Measurements from ENCODE around the gene SLC6A4. TPM values are rescaled to one million over a fixed set of nuclear protein-coding genes. Genes with fewer than 3 reads are reported as not detected.
A peak's percentile ranks its signal among the peaks of the same experiment; 100 is the strongest.
"Not testable (repeated sequence)": the region's sequence is repeated elsewhere in the genome, so short reads cannot be mapped to it uniquely, and the experiment has no call there.

The SLC6A4 gene
- total RNA-seq, 1 donor from 2014 or later, result under 0.01 TPM

DNA sequence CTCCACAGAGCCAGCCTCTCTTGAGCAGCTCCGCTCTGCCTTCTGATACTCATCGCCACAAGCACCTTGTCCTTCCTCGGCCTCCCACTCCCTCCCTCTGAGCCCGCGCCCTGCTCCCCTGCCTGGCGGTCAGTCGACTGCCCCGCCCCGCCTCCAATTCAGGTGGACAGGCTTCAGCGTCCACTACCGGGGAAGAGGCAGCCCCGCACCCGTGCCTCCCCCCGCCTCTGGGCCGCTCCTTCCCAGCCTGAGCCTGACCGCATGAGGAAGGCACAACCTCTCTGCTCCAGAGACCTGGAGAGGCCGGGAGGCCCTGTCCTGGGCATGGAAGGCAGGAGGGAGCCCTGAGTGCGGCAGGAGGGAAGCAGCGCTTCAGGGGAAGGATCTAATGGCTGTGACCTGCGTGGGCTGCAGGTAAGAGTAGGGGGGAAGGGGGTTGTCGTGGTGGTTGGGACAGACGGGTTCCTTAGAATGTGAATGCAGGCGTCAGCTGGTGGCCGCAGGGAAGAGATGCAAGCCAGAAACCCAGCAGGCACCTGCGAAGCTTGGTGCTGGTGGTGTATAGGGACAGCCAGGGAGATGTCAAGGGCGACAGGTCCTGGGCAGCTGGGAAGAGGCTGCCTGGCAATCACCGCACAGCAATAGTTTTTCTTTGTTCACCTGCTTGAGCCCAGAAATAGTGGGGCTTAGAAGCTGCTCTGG, 3.0 kb upstream of the SLC6A4 start:
- DNase-seq (ENCODE audit: low read depth), result no peak

DNA sequence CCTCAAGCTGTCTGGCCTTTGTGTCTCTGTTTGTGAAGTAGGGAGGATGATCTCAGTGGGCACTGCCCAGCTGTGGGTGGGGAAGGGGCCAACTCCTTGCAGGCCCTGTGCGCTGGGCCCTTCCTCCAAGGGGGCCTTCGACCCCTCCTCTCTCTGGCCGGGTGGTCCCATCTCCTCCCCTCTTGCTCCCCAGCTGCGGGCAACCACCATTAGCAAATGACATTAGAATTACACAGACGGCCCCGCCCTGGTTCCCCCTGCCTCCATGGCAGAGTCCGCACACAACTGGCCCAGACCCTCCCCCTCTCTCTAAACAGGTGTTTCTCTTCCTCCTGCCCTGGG, 2.5 kb upstream of the SLC6A4 start:
- no peak for DNase-seq (ENCODE audit: low read depth)

DNA sequence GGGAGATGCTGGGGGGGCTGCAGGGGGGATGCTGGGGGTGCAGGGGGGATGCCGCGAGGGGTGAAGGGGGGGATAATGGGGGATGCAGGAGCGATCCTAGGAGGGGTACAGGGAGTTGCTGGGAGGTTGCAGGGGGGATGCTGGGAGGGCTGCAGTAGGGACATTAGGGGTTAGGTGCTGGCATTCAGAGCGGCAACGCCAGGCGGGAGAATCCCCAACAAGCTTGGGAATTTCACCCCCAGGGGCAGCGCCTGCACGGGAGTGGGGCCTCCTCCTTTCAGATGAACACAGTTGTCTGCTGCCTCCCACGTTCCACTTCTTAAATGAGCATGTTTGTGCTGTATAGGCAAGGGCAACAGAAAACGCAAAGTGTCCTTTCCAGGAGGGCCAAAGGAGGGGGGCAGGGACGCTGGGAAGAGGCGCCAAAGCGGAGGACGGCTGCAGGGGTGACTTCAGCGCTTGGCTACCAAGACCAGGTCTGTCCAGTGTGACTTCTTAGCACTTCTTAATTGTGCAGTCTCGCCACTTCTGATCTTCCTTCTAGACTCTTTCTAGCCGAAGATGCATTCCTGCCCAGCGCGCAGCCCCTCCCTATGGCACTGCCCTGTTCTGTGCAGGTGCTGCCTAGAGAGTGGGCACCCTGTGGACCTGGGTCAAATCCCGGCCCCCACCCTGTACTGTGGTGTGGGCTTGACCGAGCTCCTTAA, 2.0 kb upstream of the SLC6A4 start:
- DNase-seq (ENCODE audit: low read depth), result no peak

DNA sequence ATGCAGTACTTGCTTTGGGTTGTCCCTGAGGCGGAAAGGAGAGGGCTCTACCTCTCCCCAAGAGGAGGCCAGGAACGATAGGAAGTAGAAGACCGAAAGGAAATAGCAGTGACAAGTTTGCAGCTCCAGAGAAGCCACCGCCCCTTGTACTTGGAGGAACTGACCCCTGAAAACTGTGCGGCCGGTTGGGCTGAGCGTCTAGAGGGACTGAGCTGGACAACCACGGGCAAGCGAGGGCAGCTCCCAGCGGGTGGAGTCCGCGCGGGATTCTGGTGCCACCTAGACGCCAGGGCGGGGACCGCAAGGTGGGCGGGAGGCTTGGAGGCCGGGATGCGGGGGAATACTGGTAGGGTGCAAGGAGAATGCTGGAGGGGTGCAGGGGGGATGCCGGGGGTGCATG, 1.3 kb upstream of the SLC6A4 start:
- peak; percentile 25 for DNase-seq (ENCODE audit: low read depth)

DNA sequence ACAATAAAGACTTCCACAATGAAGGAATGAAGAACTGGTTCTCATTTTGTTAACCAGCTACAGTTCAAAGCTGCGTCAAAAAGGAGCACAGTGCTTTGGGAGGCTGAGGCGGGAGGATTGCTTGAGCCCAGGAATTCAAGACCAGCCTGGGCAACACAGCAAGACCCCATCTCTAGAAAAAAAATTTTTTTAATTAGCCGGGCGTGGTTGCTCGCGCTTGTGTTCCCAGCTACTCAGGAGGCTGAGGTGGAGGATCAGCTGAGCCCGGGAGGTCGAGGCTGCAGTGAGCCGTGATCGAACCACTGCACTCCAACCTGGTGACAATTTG, 764 bp upstream of the SLC6A4 start:
- no peak for DNase-seq (ENCODE audit: low read depth)

DNA sequence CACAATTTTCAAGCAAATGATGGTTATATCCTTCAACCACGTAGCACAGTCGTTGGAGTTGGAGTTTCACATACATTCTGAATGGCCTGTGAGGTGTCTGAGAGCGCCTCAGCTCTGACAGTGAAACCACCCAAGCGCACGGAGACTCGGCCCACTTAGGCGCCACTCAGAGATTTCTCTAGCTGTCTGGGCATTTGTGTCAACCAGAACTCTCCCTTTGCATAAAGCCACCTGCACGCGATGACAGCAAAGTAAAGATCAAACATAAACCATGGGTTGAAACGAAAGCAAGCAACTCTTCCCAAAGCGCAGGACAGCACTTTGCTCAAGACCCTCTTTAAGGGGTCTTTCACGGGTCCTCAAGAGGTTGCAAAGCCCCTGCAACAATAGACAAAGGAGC, 533 bp downstream of the SLC6A4 start:
- DNase-seq (ENCODE audit: low read depth), result no peak

DNA sequence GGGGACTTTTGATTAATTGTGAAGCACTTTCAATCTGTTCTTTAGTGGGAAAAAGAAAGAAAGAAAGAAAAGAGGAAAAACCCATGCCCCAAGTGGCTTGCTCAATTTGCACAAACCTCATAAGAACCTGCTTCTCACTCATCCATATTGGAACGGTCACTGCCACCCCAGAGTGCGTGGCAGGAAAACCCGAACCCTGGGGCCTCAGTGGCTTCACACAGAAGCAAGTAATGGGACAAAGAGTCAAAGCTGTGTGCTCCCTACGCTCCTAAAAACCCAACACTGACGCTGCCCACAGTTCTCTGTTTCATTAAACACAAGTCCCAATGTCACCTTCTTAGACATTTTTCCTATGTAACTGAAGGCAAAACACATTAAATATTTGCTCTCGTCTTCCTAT, 1.2 kb downstream of the SLC6A4 start:
- DNase-seq (ENCODE audit: low read depth), result no peak

DNA sequence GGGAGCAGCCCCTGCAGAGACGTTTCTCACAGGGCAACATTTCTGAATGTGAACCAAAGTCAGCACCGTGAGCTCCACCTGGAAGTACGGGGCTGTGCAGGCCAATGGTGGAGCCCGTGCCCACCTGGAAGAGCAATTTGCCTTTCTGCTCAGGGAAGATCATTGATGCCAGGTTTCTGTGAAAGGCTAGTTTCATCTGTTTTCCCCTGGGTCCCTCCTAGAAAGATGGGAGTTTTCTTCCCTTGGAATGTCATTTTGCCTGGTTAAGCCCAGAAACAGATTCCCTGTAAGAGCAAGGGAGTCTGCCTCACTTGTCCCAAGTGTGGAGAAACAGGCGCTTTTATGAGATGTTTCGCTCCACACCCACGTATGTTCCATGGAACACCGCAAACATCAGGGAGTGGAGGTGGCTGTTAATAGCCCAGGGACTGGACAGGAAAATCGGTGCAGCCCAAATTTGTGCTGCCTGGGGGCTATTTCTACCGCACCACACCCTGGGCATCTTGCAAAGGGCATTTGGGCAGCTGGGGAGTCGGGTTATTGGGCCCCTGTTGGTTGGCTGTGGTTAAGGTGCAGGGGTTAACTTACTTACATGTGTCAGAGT, 2.6 kb downstream of the SLC6A4 start:
- no peak for DNase-seq (ENCODE audit: low read depth)

DNA sequence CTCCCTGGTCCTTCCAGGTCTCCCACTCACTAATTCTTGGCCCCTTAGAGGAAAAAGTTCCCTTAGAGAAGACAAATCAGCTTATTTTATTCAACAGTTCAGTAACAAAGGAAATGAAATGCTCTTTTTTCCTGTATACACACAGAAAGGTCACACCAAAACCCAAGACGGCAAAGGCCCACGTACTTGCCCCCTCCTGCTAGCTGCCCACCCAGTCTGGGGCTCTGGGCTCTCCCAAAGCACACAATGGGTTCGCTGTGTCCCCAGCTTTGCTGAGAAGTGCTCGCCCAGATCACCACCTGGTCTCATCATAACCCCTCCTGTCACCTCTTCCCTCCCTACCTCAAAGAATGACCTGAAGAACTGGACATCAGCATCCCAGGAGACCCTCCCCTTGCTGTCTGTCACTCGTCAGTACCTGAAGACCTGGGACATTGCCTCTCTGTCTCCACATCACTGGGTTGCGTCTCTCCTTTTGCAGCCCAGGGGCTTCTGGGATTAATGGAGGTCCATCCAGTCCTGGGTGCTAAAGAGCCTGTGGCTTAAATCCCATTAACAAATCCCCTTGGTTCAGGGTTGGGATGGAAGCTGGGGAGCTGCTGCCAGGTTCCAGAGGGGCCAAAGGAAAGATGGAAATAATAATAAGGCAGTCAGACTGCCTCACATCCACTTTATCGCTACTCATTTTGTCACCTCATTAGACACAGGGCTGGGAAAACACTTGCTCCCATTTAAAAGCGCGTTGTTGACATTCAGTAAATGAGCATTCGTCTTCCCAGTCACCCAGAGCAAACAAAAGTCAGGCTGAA, 3.3 kb downstream of the SLC6A4 start:
- DNase-seq (ENCODE audit: low read depth), result no peak

DNA sequence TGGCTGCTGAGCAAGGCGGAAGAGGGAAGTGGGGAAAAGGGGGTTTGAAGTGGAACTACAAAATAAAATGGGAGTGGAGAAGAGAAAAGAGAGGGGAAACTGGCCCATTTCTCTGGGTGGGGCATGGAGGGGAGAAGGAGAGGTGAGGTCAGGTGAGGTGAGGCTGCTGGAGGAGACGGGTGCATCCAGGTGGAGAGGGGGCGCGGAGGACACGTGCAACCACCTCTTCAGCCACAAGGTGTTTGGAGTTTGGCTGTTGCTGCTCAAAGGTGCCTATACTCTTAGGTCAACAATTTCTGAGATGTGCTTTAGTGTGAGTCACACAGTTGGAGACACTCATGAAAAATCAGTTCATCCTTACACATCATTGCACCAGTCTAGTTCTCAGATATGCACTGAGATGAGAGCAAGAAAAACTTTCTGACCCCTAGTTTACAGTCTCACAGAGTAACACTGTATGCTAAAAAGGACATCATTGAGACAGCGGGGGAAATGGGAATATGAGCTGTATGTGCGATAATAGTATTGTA, 4.8 kb downstream of the SLC6A4 start:
- DNase-seq (ENCODE audit: low read depth), result no peak

DNA sequence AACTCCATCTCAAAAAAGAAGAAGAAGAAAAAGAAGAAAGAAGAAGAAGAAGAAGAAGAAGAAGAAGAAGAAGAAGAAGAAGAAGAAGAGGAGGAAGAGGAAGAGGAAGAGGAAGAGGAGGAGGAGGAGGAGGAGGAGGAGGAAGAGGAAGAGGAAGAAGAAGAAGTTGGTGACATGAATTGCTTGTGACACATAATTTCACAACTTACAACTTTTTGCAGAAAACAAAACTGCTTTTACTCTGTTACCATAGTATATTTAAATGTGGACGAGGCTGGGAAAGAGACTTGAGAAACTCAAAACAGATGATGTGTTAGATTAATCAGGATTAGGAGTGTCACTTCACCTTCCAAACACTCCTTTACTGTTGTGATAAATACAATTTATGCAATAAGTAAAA, 5.5 kb downstream of the SLC6A4 start:
- not testable (repeated sequence) for DNase-seq (ENCODE audit: low read depth)

DNA sequence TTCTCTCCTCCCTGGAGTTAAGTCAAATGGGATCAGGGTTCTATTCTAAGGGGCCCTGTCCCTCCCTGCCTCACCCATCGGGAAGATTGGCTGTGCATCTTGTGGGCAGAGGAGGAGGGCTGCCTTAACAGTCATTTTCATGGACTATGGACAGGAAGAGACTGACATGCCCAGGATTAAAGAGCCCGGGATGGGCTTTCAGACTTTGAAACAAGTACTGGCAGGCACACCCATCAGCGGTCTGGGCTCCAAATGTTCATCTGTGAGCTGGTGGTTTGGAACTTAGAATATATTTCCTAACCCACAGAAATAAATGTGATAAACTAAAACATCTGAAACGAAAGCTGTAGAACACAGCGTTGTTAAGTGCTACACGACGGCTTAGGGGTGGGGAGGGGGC, 6.5 kb downstream of the SLC6A4 start:
- no peak for DNase-seq (ENCODE audit: low read depth)

DNA sequence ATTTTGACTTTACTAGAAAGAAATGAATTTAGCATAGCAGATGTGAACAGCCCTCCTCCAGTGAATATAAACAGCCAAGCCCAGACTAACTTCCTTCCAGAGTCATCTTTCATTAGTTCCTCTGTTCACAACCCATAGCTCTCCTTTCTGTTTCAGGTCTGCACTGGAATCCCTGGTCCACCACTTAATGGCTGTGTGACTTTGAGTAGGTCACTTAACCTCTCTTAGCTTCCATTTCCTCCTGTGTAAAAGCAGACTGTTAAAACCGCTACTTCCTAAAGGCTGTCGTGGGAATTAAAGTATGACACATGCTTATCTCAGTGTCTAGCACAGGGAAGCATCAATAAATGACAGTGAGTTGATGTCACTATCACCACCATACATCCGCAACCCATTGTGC, 7.5 kb downstream of the SLC6A4 start:
- no peak for DNase-seq (ENCODE audit: low read depth)

DNA sequence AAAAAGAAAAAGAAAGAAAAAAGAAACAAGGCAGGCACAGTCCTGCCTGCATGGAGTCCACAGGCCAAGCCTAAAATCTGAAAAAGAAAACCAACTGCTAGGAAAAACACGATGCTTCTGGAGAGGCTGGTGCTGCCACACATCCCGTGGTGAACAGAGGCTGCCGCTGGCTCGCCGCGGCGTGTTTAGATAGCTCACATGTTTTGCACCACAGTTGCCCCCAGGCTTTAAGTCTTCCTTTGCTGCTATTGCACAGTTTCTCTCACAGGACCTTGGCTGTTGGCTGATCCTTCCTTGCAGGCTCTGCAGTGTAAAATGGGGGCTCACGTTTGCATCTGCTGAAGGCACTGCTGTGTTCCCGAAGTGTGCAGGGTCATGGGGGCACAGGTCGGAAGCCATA, 8.6 kb downstream of the SLC6A4 start:
- no peak for DNase-seq (ENCODE audit: low read depth)

DNA sequence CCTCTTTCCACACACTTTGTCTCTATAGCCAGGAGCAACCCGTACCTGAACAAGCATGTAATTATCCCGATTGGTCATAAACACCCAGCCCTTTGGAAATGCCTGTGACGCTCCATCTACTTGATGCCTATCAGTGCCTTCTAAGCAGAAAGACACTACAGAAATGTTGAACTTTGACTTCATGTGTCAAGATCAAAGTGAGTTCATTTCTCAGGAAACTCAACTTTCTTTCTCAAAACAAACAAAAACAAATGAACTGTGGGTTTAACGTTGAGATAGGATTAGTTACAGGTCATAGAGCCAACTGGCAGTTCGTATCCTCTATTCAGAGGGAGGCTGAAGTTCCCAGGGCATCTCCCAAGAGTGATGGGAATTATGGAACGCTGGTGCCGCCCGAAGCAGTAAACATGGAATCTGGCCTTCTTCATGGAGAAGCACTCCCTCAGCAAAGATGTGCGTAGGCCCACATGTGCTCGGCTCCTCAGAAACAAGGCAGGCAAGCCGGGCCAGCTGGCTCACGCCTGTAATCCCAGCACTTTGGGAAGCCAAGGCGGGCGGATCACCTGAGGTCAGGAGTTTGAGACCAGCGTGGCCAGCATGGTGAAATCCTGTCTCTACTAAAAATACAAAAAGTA, 9.5 kb downstream of the SLC6A4 start:
- DNase-seq (ENCODE audit: low read depth), result peak; percentile 29

DNA sequence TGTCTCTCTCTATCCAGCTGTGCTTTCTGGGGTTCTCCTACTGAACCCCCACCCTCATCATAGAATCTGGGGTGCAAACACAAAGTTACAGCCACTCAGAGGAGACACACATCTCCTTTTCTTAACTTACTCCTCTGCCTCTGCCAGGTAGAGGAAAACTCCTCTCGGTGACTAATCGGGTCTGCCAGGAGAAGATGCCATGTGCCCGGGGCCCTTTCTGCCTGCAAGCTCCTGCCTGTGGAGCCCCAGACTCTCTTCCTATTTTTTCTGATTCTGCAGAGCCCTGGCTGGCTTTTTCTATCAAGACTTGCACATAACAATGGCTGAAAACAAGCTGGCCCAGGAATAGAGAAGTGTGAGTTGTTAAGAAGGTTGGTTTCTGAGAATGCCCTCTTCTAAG, 10.4 kb downstream of the SLC6A4 start:
- no peak for DNase-seq (ENCODE audit: low read depth)

DNA sequence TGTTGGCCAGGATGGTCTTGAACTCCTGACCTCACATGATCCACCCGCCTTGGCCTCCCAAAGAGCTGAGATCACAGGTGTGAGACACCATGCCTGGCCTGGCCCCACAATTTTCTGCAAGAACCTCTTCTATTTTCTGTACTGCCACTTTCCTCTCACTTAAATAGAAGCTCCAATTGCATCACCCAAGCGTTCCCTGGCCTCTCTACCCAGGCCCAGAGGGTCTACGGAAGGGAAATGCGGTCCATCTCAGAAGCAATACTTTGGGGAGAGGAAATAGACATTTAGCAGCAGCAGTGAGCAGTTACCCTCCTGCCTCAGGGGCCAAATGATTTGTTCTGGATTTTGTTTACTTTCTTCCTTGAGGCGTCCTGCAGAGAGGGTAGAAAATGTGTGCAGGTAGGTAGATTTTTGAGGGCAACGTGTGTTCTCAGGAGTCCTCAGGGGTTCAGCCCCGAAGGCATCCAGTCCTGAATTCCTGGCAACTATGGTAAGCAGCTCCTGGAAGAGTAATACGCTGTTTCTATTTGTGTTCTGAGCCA, 11.0 kb downstream of the SLC6A4 start:
- no peak for DNase-seq (ENCODE audit: low read depth)

DNA sequence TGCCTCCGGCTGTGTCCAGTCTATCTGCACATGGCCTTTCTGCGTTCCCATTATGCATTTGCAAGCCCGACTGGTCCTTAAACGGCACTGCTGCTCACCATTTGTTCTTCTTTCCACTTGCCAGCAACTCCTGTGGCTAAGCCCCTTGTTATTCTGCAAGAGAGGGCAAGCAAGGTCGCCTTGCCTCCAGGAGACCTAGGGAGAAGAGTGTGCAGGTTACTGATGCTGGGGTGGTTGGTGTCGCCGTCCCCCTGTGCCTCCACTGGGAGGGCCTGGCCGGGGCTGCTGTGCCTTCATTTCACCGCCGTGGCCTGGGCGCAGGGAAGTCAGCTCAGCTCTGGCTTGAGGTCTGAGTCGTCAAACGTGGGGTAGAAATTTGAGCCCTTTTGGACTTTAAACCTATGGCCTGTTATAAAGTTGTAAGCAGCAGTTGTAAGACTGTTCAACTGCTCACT, 12.7 kb downstream of the SLC6A4 start:
- no peak for DNase-seq (ENCODE audit: low read depth)

DNA sequence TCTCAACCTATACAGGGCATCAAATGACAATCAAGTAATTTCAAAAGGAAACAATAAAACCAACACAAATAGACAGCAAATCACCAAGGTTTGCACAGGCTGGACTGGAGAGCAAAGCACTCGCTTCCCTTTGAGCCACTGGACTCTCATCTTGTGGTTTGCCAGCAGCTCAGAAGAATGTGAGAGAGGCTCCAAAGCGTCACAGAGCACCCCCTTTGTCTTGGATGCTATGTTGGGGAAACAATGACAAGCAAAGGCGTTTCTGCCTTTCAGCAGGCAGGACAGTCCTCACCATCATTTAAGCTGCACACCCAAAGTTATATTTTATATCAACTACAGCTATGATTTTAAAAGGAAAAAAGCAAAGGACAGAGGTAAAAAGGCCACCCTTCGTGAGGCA, 13.2 kb downstream of the SLC6A4 start:
- no peak for DNase-seq (ENCODE audit: low read depth)

DNA sequence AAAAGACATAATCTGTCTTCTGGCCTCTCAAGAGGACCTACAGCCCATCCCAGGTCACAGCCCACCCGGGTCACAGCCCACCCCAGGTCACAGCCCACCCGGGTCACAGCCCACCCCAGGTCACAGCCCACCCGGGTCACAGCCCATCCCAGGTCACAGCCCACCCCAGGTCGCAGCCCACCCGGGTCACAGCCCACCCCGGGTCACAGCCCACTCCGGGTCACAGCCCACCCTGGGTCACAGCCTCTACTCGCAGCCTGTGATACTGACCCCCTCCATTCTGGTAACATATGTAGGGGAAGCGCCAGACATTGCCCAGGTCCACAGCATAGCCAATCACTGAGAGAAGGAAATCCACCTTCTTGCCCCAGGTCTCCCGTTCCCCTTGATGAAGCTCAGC, 14.2 kb downstream of the SLC6A4 start:
- no peak for DNase-seq (ENCODE audit: low read depth)

DNA sequence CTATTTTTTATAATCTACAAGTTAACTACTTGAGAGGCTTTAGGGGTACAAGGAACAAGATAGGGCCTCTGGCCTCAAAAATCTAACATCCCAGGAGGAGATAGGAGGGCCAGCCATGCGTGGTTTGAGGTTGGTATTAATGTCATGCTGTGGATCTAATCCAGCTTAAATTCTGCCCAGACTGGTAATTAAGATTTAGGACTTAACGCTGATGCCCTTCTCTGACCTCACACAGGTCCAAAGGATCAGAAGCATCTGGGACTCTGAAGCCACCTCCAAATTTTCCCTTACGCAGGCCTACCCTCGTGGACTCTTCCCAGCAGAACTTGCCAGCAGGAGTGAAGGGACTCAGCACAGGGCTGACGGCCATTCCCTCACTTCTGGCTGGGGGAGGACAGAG, 15.1 kb downstream of the SLC6A4 start:
- no peak for DNase-seq (ENCODE audit: low read depth)

DNA sequence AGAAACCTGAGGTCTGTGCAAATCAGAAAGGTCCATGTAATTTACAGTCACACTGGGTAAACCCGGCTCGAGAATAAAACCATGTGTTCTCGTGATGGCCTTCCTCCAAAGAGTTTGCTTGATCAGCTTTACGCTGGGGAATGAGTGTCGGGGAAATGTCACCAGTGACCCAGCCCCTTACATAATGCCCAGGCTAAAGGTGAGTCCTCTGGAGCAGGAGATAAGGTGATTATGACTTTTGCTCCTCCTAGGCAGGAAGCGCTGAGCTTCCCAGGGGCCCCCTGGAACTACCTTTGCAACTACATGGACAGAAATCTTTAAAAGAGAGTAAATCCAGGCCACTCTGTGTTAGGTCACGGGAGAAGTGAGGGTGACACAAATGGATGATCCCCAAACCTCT, 15.7 kb downstream of the SLC6A4 start:
- DNase-seq (ENCODE audit: low read depth), result no peak

Data from renal cortical epithelial cell (primary cell).